Progenitor cell of endocrine pancreas (in vitro differentiated cells): ENCODE results near the gene SPINT3. TPM values are rescaled to one million over a fixed set of nuclear protein-coding genes. Genes with fewer than 3 reads are reported as not detected.

Experiments used
- DNase-seq: peaks from one replicate; pipeline ENCODE4 v3.0.0; 2021; ENCODE audit warnings: low spot score; ENCODE audit not compliant: unreplicated experiment
- H3K27ac Mint-ChIP-seq: 2 replicates; pipeline ENCODE4 v1.8.0; 2021; ENCODE audit warnings: mild to moderate bottlenecking, moderate library complexity, mixed read lengths
- H3K27me3 Mint-ChIP-seq: 2 replicates; pipeline ENCODE4 v1.8.0; 2021; ENCODE audit warnings: mixed read lengths
- H3K36me3 Mint-ChIP-seq: 2 replicates; pipeline ENCODE4 v1.8.0; 2022; ENCODE audit warnings: mixed read lengths; ENCODE audit not compliant: insufficient read depth
- H3K4me1 Mint-ChIP-seq: 2 replicates; pipeline ENCODE4 v1.8.0; 2021; ENCODE audit warnings: low read depth, mixed read lengths
- H3K4me3 Mint-ChIP-seq: 2 replicates; pipeline ENCODE4 v1.8.0; 2021; ENCODE audit warnings: low read depth, mild to moderate bottlenecking, moderate library complexity, mixed read lengths
- H3K9me3 Mint-ChIP-seq: 2 replicates; pipeline ENCODE4 v1.8.0; 2021; ENCODE audit warnings: low read depth, mixed read lengths
- CTCF ChIP-seq: fragments of 200-600 bp; sonication (generic); IDR thresholded peaks from one replicate; pipeline ENCODE4 v1.5.0; 2021; ENCODE audit warnings: antibody characterized with exemption, mild to moderate bottlenecking; ENCODE audit not compliant: unreplicated experiment
- total RNA-seq: library from RNA; stranded (reverse); gene quantifications from 2 replicates; pipeline ENCODE4 v1.2.1, GENCODE V29; 2021

SPINT3 gene
- total RNA-seq, 1 donor from 2014 or later: not detected

- H3K4me3 Mint-ChIP-seq: no peak overlapping the region
- DNase-seq: no peak
Measured at GRCh38 chr20:45548410-45548809, 33.0 kb upstream of the SPINT3 start.

DNA sequence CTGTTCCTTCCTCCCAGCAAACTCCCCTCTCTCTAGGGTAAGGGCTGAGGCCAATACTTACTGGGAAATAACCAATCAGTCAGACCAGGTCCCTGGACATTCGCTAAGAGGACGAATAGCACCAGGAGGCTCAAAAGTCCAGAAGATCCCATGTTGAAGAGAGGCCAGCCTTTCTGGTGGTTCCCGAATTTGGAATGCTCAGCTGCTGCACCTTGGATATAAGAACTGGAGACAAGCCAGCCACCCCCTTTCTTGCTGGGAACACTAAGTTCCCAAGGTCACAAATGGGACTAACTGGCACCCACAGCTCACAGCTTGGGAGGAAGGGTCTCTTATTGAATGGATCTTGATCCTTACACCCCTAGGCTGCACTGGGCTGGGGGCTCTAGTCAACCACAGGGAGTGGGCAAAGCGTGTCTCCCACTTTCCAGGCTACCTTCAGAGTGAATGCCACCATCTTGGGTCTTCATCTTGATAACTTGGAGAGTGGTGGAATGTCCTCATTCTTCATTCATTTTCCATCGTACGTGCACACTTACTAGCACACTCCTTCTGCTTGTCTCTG is 31.9 kb upstream of the SPINT3 start, which contains the start of gene EPPIN:
TSS of gene EPPIN (minus strand) at position 196 of the 565 bp plus-strand sequence. CDS start at position 152, 44 bp downstream.
- Mint-ChIP-seq H3K27ac (no peak within 1 kb of the TSS), H3K4me3 (no peak within 1 kb of the TSS), H3K4me1 (no peaks in the 10 kb centered on the region), H3K9me3 (peaks cover 3% of the 10 kb centered on the region), H3K27me3 (peaks cover 27% of the 10 kb centered on the region), H3K36me3 (no peaks in the 10 kb centered on the region)
- DNase-seq: no peak
- TF ChIP-seq CTCF: no peak

More at GRCh38 chr20:45548410-45548809, 33.0 kb upstream of the SPINT3 start:
- Mint-ChIP-seq H3K4me1 (no peaks in the 10 kb centered on the region), H3K9me3 (peaks cover 3% of the 10 kb centered on the region), H3K36me3 (no peaks in the 10 kb centered on the region), H3K27ac (no peak overlapping the region), H3K27me3 (peaks cover 25% of the 10 kb centered on the region)
- no peak for TF ChIP-seq CTCF

DNA sequence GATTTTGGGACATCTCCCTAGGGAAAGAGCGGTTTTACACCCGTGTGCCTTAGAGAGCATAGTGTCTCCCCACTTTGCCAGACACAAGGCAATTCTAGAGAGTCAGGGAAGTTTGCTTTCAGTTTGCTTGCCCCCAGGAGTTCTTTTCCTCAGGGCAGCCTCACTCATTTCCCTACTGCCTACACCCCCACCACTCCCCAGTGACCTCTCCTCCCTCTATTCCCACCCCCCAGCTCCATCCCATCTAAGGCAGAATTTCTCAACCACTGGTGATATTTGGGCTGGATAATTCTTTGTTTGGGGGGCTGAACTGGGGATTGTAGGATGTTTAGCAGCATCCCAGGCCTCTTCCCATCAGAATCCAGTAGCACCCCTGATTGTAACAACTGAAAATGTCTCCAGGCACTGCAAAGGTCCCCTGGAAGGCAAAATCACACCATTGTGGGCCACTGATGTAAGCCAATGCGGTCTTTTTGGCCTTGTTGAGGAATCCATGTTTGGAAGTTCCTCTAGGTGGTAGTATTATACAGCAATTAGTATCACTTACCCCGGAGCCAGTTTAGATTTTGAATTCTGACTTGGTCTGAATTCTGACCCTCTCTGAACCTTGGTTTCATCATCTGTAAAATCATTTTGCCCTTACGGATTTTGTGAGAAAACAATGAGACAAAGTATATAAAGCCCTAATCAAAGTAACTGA is 30.5 kb upstream of the SPINT3 start:
- Mint-ChIP-seq H3K36me3 (no peaks in the 10 kb centered on the region), H3K4me3 (no peak overlapping the region), H3K27ac (no peak overlapping the region), H3K27me3 (peaks cover 34% of the 10 kb centered on the region), H3K4me1 (no peaks in the 10 kb centered on the region), H3K9me3 (peaks cover 3% of the 10 kb centered on the region)
- no peak for DNase-seq
- TF ChIP-seq CTCF: peak; percentile 57

- no peak overlapping the region for H3K4me3 Mint-ChIP-seq
- no peaks in the 10 kb centered on the region for H3K4me1 Mint-ChIP-seq
- no peak for DNase-seq
- H3K27me3 Mint-ChIP-seq: peaks cover 37% of the 10 kb centered on the region
- TF ChIP-seq CTCF: no peak
- H3K27ac Mint-ChIP-seq: no peak overlapping the region
- H3K36me3 Mint-ChIP-seq: no peaks in the 10 kb centered on the region
- H3K9me3 Mint-ChIP-seq: peaks cover 1% of the 10 kb centered on the region
Measured at GRCh38 chr20:45545351-45545750, 29.9 kb upstream of the SPINT3 start.

- H3K36me3 Mint-ChIP-seq: no peaks in the 10 kb centered on the region
- TF ChIP-seq CTCF: no peak
- peaks cover 29% of the 10 kb centered on the region for H3K27me3 Mint-ChIP-seq
- H3K9me3 Mint-ChIP-seq: no peaks in the 10 kb centered on the region
- no peaks in the 10 kb centered on the region for H3K4me1 Mint-ChIP-seq
- H3K4me3 Mint-ChIP-seq: no peak within 1 kb of the TSS
- no peak within 1 kb of the TSS for H3K27ac Mint-ChIP-seq
- DNase-seq: no peak
Measured at GRCh38 chr20:45539382-45539781, 24.0 kb upstream of the SPINT3 start, which contains the start of gene WFDC6. Gene WFDC6, minus strand, starts transcription at chr20:45539482. Its CDS starts 75 bp downstream, at chr20:45539407.
